GM19467 (cell line): ENCODE data around the gene JADE2.

Experiments used
- ATAC-seq: cut with Tn5 transposase; IDR thresholded peaks from one replicate; pipeline ENCODE4 v1.9.1; 2021; ENCODE audit warnings: mild to moderate bottlenecking, moderate library complexity; ENCODE audit not compliant: unreplicated experiment

JADE2 gene

DNA sequence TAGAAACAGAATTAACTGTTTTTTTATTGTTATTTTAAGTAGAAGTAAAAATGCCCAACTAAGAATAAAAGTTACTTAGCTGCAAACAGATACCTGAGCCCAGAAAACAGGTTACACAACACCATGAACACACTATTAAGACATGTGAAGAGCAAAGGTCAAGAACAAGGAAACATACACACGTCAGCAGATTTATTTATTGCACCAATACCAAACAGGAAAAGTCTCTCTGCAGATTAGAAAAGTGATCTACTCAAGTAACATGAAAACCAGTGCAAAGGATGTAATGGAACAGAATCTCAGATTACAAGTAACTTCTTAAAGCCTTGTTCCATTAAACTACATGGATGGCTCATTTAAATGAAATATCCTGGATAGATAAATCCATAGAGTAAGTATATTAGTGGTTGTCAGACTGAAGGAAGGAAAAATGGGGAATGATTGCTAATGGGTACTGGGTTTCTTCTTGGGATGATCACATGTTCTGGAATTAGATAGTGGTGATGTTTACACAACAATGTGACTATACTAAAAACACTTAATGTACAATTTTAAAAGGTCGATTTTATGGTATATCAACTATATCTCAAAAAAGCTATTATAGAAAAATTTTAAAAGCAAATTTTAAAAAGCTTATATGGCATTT is 101.0 kb downstream of the JADE2 start:
- no peak for ATAC-seq
